ENCODE measurements around the gene TAC3.
A peak's percentile ranks its signal among the peaks of the same experiment; 100 is the strongest.
"Not testable (repeated sequence)": the region's sequence is repeated elsewhere in the genome, so short reads cannot be mapped to it uniquely, and the experiment has no call there.

Gene TAC3

DNA sequence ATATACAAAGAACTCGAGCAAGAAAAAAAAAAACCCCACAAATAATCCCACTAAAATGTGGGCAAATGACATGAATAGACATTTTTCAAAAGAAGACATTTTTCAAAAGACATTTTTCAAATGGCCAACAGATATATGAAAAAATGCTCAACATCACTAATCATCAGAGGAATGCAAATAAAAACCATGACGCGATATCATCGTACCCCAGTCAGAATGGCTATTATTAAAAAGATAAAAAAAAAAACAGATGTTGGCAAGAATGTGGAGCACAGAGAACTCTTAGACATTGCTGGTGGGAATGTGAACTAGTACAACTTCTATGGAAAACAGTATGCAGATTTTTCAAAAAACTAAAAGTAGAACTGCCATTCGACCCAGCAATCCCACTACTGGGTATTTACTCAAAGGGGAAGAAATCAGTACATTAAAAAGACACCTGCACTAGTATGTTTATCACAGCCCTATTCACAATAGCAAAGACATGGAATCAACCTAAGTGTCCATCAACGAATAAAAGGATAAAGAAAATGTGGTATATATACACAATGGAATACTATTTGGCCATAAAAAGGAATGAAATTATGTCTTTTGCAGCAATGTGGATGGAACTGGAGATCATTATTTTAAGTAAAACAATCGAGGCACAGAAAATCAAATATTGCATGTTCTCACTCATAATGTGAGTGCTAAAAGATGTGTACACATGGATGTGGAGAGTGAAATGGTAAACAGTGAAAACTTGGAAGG, 26.3 kb downstream of the TAC3 start:
- Histone ChIP-seq H3K36me3 (no peaks in the 10 kb centered on the region), H3K27me3 (peaks cover 18% of the 10 kb centered on the region), H3K9me3 (no peaks in the 10 kb centered on the region), H3K4me1 (ENCODE audit: control insufficient read depth in 1 of 2, insufficient read depth in 1 of 2, low read depth in 1 of 2, low read length in 1 of 2) (peaks cover 8 to 16% of the 10 kb centered on the region in 2 experiments), H3K27ac (no peak overlapping the region), H3K4me3 (ENCODE audit: low read depth in 1 of 2, low read length in 1 of 2) (no peak overlapping the region)
- TF ChIP-seq, protein P1, sequence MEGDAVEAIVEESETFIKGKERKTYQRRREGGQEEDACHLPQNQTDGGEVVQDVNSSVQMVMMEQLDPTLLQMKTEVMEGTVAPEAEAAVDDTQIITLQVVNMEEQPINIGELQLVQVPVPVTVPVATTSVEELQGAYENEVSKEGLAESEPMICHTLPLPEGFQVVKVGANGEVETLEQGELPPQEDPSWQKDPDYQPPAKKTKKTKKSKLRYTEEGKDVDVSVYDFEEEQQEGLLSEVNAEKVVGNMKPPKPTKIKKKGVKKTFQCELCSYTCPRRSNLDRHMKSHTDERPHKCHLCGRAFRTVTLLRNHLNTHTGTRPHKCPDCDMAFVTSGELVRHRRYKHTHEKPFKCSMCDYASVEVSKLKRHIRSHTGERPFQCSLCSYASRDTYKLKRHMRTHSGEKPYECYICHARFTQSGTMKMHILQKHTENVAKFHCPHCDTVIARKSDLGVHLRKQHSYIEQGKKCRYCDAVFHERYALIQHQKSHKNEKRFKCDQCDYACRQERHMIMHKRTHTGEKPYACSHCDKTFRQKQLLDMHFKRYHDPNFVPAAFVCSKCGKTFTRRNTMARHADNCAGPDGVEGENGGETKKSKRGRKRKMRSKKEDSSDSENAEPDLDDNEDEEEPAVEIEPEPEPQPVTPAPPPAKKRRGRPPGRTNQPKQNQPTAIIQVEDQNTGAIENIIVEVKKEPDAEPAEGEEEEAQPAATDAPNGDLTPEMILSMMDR (IDR thresholded peaks at IDR 0.05) = no peak

DNA sequence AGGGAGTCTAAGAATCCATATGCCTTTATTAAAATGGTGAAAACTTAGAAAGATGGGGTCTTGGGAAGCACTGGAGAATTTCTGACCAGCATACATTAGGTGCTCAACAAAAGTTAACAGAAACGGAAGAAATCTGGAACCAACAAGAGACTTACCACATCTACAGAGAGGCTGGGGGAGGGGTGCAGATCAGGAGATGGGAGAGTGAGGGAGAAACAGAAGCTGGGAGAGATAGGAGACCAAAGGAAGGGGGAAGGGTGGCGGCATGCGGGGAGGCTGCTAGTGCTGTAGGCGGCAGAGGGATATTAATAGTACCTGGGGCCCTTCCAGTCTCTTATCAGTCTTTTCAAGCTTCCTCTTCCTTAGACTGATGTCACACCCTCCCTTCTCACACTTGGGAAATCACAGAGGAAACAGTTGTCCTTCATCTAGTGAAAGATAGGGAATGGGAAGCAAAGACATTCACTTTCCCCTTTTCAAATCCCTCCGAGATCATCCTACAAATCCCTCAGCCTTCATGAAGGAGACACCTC, 28.1 kb downstream of the TAC3 start:
- Histone ChIP-seq H3K4me1 (ENCODE audit: control insufficient read depth in 1 of 2, insufficient read depth in 1 of 2, low read depth in 1 of 2, low read length in 1 of 2) (peaks cover 8 to 16% of the 10 kb centered on the region in 2 experiments), H3K4me3 (ENCODE audit: low read depth in 1 of 2, low read length in 1 of 2) (no peak overlapping the region), H3K9me3 (no peaks in the 10 kb centered on the region), H3K27me3 (peaks cover 18% of the 10 kb centered on the region), H3K27ac (no peak overlapping the region), H3K36me3 (no peaks in the 10 kb centered on the region)
- TF ChIP-seq, protein P1 (IDR thresholded peaks at IDR 0.05) = no peak

DNA sequence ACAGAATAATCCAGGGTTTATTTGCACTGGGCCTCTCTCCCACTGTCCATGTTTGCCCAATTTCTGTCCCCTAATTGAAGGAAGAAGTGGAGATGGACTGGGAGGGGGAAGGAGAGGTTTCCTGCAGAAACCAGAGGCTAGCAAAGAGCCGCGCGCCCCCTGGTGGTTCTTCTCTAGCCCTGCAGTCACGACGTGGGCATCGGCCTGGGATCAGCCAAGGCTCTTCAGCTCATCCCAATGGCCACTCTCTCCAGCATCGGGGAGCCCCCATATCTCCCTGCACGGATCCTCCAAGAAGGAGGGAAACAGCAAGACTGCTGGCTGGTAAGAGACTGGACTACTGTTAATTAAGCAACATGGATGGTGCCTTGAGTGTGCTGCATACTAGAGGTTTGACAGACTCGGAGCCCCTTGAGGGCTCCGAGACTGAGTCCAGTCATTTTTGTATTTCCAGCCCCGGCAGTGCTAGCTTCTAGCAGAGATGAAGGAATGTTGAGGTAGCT, 28.7 kb downstream of the TAC3 start:
- Histone ChIP-seq H3K4me3 (ENCODE audit: low read depth in 1 of 2, low read length in 1 of 2) (no peak overlapping the region), H3K36me3 (no peaks in the 10 kb centered on the region), H3K27ac (no peak overlapping the region), H3K4me1 (ENCODE audit: control insufficient read depth in 1 of 2, insufficient read depth in 1 of 2, low read depth in 1 of 2, low read length in 1 of 2) (peaks cover 8 to 16% of the 10 kb centered on the region in 2 experiments), H3K27me3 (peaks cover 18% of the 10 kb centered on the region), H3K9me3 (no peaks in the 10 kb centered on the region)
- TF ChIP-seq, protein P1 (IDR thresholded peaks at IDR 0.05) = peak; percentile 87

DNA sequence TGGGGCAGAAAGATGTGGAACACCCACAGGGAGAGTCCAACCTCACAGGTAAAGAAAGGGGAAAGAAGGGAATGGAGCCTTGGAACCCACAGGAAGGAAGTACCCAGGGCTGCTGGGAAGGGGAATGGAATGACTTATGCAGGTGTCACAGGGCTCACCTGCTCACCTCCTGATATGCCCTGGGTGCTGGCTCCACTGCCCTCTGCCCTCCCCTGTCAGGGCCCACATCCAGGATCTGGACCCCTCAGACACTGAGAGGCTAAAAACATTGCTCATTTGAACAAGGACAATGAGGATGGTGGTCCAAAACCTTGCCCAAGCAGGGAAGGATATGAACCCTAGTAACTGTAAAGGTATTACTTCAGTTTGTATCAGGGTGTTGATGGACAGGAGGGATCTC, 29.3 kb downstream of the TAC3 start:
- no peaks in the 10 kb centered on the region for H3K9me3 ChIP-seq

DNA sequence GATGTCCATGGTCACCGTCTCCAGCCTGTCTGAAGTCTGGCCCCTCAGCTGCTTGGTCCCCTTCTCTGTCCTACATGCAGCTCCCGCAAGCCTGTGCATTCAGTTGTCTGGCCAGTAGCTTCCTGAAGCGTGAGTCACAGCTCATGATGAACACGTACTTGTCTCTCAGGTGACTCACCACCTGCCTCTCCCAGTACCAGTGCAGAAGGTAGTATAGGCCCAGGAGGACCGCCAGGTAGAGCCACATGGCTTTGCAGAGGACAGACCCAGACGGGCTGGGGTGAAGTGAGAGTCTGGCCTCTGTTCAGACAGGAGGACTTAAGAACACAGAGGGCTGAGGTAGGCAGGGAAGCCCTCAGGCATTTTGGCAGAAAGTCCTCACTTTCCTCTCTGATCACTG, 30.6 kb downstream of the TAC3 start:
- H3K27me3 ChIP-seq = peaks cover 18% of the 10 kb centered on the region
- not testable (repeated sequence) for H3K36me3 ChIP-seq; H3K4me3 ChIP-seq (ENCODE audit: low read depth in 1 of 2, low read length in 1 of 2); H3K9me3 ChIP-seq; H3K27ac ChIP-seq
- peaks cover 8 to 10% of the 10 kb centered on the region in 2 experiments for H3K4me1 ChIP-seq (ENCODE audit: control insufficient read depth in 1 of 2, insufficient read depth in 1 of 2, low read depth in 1 of 2, low read length in 1 of 2)

More for the DNA sequence above, 29.3 kb downstream of the TAC3 start:
- Histone ChIP-seq H3K27me3 (peaks cover 18% of the 10 kb centered on the region), H3K36me3 (no peaks in the 10 kb centered on the region), H3K4me3 (ENCODE audit: low read depth in 1 of 2, low read length in 1 of 2) (no peak overlapping the region), H3K27ac (no peak overlapping the region), H3K4me1 (ENCODE audit: control insufficient read depth in 1 of 2, insufficient read depth in 1 of 2, low read depth in 1 of 2, low read length in 1 of 2) (peaks cover 8 to 16% of the 10 kb centered on the region in 2 experiments)
- TF ChIP-seq, protein P1 (IDR thresholded peaks at IDR 0.05) = no peak

DNA sequence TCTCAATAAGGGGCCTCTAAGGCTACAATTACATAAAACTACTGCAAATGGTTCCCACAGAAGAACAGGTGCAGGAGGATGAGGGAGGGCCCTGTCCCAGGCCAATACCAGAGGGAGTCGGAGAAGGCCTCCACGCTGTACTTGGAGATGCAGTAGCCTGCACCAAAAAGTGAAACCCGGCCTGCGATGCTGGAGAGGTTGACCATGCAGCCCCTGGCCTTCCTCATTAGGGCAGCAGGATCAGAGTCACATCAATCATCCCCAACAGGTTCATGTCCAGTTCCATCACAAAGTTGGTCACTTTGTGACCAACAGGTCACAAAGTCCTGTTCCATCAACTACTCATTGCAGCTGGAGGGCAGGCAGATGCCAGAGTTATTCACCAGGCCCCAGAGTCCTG, 32.9 kb downstream of the TAC3 start:
- TF ChIP-seq, protein P1 (IDR thresholded peaks at IDR 0.05) = no peak

DNA sequence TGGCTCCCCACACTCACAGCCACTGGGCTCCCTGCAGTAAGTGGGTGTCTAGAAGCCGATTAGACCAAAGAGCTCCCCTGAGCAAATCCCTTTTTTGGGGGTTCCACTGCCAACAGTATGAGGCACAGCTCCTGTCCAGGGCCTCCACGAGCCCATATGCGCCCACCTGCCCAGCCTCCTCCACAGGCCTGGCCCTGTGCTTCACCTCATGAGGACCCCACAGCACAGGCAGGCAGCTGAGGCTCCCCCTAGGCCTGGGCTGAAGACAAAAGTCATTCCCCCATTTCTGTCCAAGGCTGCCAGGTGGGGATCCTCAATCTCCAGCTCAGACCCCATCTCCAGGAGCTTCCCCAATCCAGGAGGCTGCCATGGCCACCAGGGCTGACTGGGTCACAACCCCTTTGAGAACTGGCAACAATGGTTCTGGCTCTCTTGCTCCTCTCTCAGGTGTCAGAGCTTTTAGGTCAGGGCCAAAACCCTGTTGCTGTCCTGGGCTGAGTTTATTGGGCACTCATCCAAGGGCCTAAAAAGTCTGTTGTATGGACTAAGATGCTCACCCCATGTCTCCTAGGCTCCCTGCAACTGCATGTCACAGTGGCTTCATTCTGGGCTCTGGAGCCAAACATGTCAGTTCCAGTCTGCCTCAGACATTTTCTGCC, 33.6 kb downstream of the TAC3 start:
- H3K9me3 ChIP-seq; H3K36me3 ChIP-seq; H3K27me3 ChIP-seq; H3K4me1 ChIP-seq (ENCODE audit: control insufficient read depth in 1 of 2, insufficient read depth in 1 of 2, low read depth in 1 of 2, low read length in 1 of 2); H3K4me3 ChIP-seq (ENCODE audit: low read depth in 1 of 2, low read length in 1 of 2); H3K27ac ChIP-seq: not testable (repeated sequence)

More for the DNA sequence above, 32.9 kb downstream of the TAC3 start:
- Histone ChIP-seq H3K9me3 (no peaks in the 10 kb centered on the region), H3K4me1 (ENCODE audit: control insufficient read depth in 1 of 2, insufficient read depth in 1 of 2, low read depth in 1 of 2, low read length in 1 of 2) (peaks cover 8 to 10% of the 10 kb centered on the region in 2 experiments), H3K27me3 (peaks cover 8% of the 10 kb centered on the region), H3K4me3 (ENCODE audit: low read depth in 1 of 2, low read length in 1 of 2) (no peak overlapping the region), H3K27ac (no peak overlapping the region), H3K36me3 (no peaks in the 10 kb centered on the region)
